ENCODE measurements around the gene VANGL1. TPM values are rescaled to one million over a fixed set of nuclear protein-coding genes. Genes with fewer than 3 reads are reported as not detected.

The VANGL1 gene
- total RNA-seq, 1 donor from 2014 or later = 8.4 TPM

- DNase-seq = no peak
These were observed 103.0 kb downstream of the VANGL1 start for GRCh38 chr1:115744646-115745275.

GRCh38 chr1:115746021-115746690, 104.4 kb downstream of the VANGL1 start:
- DNase-seq = no peak

Small RNA genes within 50 kb of the gene (small RNA-seq; reads per million reads assigned to genes)
- gene RF00406 (ENCODE audit: low replicate concordance) (0.21 reads per million, percentile 30 among the genes with 10 or more reads in this experiment), gene RN7SL420P (ENCODE audit: low replicate concordance) (not detected)

Other genes with a start within 250 kb of the VANGL1 start
- gene CASQ2, start 126.7 kb downstream of the VANGL1 start, total RNA-seq = 765 TPM
- 0.21 TPM for gene NHLH2, start 199.2 kb downstream of the VANGL1 start, total RNA-seq

Data from tongue (tissue), 3 donors.